Stimulated activated CD8-positive, alpha-beta memory T cell treated with anti-CD3 and anti-CD28 coated beads, Interleukin-15, amount 100 ng/mL, for 48 hours (primary cell): ENCODE measurements around the gene CHCHD3.

Source experiments
- DNase-seq, 2 donors: peaks; one replicate each; pipeline ENCODE4 v3.0.0-alpha.2; 2020; ENCODE audit warnings: low read depth in 2 of 2

Gene CHCHD3

DNA sequence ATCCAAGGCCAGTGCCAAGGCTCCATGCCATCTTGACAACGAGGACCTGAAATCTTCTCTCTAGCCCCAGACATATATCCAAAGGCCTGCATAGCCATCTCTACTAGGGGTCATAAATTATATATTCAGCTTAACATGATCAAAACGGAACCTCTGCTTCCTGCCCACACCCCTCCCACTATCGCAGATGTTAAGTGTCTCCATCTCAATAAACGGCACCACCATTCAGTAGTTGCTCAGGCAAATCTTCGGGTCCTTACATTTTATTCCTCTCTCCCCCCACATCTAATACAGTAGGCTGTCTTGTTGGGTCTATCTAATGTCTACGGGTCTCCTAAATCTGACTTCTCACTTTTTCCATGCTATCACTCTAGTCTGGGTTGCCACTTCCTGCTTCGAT is 304.5 kb downstream of the CHCHD3 start:
- no peak for DNase-seq

DNA sequence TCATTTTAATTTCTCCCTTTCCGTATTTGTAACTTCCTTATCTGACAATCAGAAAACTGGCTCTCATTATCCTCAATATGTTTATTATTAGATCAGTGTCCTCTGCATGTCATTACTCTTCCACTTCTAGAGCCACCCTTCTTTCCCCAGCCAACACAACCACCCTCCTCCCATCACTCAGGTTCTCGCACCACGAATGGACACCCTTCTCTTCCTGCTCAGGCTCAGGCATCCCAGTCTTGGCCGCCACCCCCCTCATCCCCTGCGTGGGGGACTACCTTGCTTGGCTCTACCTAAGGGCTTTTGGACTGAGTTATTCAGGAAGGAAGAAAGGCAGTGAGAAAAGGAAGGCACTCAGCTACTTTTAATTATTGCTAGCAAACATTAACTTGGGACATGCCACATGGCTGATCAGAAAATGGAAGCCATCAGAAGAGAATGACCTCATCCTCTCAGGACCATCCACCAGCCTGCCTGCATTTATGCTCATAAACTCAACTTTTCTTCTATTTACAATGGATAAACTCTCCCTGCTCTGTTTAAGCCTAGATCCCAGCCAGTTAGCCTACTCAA is 305.8 kb downstream of the CHCHD3 start:
- DNase-seq = no peak

DNA sequence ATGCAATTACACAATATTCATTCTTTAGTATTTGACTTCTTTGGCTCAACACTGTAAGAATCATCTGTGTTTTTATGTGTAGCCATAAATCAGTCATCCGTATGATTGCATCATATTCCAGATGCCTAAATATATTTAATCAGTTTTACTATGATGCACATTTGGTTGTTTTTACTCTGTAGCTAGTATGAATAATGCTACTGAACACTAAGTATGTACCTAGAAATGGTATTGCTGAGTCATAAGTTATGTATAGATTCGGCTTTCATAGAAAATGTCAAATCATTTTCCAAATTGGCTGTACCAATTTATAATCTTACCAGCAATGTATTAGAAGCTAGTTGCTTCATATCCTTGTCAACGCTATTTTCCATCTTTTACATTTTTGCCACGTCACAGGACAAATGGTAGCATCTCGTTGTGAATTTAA is 308.3 kb downstream of the CHCHD3 start:
- DNase-seq = no peak

DNA sequence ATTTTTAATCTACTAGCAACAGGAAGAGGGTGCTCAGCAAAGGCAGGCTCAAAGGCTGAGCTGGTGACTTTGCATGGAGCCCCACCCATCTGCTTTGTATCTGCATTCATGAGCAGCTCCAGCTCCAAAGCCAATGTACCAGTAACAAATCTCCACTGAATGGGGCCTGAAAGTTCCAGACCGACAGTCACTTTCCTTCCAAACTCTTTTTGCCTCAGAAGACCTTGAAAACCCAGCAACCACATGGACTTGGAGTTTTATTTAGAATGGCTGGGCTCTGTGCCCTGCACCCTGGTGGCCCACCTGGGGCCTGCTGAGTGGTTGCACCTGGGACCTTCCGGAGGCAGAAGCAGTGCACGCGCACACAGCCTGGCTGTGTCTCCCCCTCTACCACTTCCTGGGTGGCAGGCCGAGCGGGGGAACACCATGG is 310.6 kb downstream of the CHCHD3 start:
- DNase-seq = peak in 1 of 2 donors; percentile 6

DNA sequence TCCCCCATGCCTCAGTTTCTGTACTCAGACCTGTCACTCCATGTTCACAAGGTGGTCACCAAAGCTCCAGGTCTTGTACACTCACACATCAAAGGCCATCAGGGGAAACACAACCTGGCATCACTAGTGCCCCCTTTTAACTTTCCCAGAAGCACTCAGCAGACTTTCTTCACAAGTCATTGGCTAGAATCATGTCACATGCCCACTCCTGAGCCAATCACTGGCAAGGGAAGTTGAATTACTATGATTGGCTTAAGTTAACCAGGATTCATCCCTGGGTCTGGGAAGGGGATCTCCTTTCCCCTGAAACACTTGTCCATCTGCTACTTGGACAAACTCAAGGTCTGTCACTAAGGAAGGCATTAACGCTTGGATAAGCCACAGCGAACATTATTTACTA is 311.8 kb downstream of the CHCHD3 start:
- no peak for DNase-seq

DNA sequence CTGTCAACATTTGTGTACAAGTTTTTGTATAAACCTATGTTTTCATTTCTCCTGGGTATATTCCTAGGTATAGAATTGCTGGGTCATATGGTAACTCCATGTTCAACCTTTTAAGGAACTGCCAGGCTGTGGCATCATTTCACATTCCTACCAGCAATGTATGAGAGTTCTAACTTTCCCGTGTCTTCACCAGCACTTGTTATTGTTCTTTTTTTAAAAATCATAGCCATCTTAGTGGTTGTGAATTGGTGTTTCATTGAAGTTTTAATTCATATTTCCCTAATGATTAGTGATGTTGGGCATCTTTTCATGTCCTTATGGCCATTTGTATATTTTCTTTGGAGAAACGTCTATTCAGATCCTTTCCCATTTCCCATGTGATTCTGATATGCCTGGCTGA is 312.6 kb downstream of the CHCHD3 start:
- no peak for DNase-seq

DNA sequence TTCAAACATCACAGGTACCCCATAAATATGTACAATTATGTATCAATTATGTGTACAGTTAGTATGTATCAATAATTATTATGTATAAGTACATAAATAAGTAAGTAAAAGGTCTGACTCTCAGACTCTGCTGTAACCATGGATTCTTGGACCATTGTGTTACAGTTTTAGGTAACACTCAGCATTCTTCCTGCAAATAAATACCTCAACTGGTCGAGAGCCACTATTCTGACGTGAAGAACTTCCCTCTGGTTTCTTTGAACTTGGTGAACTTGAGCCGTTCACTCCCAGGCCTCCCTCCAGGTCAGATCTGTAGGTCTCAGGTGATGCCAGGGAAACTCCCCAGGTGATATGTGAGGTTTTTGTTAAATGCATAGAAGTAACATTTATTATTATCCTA is 313.8 kb downstream of the CHCHD3 start:
- DNase-seq = no peak

DNA sequence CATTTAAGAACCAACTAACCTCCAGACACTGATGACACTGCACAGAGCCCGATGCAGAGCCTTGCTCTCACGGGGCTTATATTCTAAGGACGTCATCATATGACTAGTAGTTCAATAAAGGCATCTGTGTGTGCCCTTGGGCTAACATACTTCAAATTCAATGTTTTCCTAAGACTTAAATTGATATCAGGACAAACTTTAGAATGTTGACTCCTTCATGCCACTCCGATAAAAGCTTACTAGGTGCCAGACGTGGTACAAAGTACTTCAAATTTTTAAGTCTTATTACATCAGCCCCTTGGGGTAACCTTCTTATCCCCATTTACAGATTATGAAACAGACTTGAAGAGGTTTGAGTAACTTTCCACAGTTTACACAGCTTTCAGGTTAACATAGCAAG is 314.5 kb downstream of the CHCHD3 start:
- DNase-seq = no peak

DNA sequence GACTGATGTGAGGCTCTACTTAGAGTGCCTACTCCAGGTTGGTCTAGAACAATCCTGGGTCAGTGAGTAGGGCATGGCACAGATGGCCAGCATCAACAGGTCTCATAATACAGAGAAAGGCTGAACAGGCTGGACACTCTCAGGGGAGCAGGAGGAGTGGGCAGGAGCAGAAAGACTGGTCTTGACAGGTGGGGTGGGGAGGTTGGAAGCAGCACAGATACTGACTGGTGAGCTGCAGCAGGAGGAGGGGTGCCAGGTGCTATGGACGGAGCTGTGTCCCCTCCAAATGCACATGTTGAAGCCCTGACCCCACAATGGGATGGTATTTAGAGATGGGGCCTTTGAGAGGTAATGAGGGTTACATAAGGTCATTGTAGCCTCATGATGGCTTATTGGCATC is 315.2 kb downstream of the CHCHD3 start:
- DNase-seq = no peak

DNA sequence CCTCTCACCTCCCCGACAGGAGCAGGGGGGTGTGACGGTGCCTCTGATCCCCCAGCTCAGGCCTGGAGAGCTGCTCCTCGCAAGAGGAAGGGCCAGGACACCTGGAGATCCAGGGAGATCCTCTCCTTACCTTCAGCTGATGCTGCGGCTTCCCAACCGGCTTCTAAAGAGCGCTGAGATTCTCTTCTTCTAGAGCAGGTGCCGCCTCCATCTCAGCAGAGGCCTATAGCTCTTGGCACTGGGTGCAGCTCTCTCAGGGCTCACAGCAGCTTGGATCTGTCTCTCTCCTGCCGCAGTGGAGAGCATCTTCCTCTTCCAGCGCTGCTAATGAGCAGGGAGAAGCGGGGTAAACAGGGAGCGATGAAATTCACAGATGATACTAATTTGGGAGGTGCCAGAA is 316.0 kb downstream of the CHCHD3 start:
- no peak for DNase-seq

DNA sequence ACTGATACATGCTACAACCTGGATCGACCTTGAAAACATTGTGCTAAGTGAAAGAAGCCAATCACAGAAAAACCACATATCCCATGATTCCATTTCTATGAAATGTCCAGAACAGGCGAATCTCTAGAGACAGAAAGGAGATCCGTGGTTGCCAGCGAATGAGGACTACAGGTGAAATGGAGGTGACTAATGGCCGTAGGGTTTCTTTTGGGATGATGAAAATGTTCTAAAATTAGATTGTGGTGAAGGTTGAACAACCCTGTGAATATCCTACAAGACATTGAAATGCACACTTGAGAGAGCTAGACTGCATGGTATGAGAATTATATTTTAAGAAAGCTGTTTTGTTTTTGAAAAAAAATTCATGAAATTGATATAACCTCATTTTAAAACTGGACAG is 317.1 kb downstream of the CHCHD3 start:
- no peak for DNase-seq

DNA sequence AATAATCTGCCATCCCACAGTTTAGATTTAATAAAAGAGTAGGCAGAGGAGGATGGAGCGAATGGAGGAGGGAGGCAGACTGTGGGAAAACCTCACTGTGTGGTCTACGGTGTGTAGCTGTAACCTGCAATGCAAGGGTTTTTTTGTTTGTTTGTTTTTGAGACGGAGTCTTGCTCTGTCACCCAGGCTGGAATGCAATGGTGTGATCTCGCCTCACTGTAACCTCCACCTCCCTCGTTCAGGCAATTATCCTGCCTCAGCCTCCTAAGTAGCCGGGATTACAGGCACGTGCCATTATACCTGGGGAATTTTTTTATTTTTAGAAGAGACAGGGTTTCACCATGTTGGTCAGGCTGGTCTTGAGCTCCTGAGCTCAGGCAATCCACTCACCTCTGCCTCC is 321.0 kb downstream of the CHCHD3 start:
- DNase-seq = no peak

DNA sequence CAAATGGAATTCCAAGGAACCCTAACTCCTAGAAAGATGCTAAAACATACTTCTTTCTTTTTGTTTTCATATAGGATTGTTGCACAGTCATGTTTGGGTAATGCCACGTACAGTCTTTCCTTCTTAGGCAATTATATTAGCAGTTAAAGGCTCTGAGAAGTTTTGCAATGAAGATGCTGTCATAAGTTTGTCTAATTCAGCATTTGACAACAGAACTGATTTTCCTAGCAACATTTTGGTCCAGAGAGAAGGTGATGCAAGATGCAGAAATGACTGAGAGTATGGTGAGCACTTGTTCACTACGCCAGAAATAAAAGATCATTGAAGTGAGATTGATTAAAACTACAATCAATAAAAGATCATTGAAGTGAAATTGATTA is 321.7 kb downstream of the CHCHD3 start:
- no peak for DNase-seq

DNA sequence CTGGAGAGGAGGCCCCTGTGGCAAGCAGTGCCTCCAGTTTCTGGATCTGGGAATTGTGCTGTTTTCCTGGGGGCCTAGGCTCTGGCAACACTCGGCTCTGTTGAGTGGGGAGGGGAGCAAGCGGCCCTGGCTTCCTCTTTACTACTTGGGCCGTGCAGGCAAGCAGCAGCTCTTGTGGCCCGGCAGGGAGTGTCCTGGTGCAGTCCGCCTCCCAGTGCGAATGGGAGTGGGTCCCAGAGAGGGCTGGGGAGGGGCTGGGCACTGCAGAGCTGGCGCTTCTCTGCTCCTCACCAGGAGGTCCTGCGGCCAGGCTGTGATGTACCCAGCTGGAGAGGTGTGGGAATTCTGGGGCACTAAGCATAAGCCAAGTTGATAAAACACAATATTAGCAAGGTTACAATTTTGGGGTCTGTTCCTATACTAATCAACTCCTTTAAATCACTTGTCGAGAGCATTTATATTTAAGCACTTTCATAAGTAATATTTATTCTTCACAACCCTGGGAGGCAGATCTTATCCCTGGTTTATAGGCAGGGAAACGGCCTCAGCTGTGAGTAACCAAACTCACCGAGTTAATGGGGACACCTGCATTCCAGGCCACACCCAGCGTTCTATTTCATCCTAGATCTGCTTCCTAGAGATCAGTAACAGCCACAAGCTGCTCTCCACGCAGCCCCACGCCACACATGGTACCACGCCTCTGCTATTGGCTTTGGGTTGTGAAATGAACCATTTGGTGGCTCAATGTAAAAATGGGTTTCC is 322.2 kb downstream of the CHCHD3 start:
- no peak for DNase-seq

DNA sequence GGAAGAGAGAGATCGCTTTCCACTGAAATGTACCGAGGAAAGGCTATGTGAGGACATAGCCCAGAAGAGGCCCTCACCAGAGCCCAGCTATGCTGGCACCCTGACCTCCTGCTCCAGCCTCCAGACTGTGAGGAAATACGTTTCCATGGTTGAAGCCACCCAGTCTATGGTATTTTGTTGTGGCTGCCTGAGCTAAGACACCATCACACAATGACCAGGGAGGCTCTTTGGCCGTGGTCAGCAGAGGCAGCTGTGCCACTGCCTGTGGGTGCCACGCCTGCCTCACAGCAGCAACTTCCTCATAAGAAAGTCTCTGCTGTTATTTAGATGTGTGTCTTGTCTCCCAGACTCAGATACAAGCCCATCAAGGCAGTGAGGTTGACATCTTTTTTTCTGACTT is 322.9 kb downstream of the CHCHD3 start:
- DNase-seq = no peak

DNA sequence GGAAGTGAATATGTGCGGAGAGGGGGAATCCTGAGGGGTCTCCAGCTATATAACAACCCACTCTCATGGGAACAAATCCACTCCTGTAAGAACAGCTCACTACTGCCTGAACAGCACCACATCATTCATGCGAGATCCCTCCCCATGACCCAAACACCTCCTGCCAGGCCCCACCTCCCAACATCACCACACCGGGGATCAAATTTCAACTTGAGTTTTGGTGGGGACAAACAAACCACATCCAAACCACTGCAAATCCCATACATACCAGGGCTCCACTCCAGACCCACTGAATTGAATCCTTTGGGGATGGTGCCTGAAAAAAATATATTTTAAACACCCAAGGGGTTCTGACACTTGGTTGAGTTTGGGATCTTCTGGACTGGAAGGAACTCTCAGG is 324.1 kb downstream of the CHCHD3 start:
- no peak for DNase-seq

DNA sequence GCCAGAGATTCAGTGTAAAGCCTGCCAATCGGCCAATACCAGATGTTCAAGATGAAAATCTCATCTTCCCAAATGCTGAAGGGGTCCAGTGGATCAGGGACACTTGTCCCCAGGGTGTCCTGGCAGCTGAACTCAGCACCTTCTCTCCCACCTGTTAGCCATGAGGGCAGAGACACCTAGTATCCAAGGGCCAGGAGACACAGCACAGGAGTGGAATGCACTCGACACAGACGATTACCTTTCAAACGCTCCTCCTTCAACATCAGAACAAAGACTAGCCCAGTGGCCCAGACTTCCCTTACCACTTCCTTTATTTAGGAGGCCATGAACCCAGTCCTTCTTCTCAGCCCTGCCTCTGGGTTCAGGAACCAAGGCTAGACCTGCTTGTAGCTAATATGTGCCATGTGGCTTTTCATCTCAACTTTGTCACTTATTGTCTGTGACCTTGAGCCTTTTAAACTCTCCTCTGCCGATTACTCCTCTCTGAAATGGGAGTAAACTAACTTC is 325.4 kb downstream of the CHCHD3 start:
- DNase-seq = no peak

DNA sequence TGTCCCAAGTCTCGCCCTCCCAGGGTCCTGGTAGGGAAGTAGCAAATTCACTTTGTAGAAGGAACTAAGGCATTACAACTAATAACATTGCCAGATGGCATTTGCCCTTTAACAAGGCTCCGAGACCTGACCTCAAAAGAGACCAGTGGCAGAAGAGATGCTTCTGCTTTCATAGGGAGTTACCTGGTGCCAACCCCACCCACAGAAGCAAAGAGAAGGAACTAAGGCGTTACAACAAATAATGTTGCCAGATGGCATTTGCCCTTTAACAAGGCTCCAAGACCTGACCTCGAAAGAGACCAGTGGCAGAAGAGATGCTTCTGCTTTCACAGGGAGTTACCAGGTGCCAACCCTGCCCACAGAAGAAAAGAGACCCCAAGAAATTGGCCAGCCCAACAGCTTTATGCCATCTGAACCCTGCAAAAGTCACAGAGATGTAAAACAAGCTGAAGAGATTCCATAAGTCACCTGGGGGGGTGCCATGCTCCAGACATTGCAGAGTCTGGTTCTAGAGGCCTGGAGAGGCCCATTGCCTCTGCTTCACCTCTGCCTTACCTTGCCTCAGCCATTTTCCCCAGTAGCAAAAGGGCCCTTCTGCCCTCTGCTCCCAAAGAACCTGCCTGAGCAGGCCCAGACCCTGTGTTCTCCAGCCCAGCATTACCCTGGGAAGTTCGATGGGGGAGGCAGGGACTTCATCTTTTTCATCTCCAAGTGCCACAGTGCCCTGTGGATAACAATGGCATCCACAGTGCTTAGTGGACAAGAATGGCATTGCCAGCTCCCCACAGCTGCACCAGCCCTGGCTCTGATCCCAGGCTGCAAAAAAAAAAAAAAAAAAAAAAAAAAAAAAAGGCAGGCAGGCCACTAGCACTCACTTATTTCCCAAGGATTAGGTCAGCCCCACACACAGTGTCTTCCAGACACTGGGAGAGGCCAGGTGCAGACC is 326.1 kb downstream of the CHCHD3 start:
- no peak for DNase-seq

DNA sequence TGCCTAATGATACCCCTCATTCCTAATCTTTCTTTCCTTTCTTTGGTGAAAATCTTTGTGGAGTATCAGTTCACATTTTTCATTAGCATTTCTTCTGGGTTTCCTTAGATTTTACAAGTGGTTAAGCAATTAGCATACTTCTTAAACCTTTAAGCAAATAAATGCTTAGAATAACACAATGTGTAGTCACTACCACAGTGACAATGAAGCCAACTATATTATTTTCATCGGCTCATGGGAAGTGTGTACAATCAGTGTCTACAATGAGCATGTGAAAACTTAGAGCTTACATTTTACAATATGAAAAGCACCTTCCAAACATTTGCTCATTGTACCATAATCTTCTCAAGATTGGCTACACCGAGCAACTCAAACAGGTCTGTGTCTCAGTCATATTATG is 329.5 kb downstream of the CHCHD3 start:
- no peak for DNase-seq

DNA sequence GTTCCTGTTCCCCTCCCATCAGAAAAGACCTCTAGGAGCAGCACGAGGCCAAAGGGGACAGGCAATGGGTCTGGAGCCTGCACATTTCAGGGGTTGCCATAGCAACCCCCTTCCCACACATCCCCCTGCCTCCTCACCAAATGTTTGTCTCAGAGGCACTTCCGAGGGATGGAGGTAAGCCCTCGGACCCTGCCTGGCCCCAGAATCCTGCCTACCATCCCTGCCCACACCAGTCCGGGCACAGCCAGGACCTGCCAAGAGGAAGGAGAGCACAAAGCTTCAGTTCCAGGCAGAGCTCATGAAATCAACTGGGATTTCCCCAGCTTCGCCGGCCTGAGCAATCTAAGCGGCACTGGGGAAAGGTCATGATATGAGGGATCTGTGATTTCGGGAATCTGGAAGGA is 330.6 kb downstream of the CHCHD3 start:
- DNase-seq = no peak

DNA sequence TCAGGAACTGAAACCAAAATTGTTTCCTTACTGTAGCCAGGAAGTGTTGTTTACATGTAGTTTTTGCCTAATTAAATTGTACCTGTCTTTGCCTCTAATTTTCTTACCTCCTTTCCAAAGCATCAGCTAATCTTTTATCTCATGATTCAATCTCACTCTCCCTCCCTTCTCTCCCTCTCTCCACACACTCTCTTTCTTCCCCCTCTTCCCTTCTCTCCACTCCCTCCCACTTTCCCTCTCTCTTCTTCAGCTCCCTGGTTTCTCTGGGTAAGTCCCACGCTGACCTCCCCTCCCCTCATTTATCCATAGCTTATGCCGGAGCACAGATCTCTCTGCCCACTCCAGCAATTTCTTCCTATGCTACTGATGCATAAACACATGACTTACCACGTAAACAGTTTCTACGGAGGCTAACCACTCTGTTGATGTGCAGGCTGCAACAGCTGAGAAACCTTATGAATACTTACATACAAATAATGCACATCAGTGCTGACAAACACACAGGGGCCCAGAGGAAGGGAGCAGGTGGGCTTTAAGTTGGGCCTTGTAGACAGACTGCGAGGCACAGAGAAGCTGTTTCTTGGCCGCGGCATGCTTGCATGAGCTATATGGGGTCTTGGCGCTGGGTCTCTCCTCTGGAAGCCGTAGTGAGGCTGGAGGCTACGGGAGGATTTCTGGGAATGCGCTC is 331.2 kb downstream of the CHCHD3 start:
- DNase-seq = no peak

DNA sequence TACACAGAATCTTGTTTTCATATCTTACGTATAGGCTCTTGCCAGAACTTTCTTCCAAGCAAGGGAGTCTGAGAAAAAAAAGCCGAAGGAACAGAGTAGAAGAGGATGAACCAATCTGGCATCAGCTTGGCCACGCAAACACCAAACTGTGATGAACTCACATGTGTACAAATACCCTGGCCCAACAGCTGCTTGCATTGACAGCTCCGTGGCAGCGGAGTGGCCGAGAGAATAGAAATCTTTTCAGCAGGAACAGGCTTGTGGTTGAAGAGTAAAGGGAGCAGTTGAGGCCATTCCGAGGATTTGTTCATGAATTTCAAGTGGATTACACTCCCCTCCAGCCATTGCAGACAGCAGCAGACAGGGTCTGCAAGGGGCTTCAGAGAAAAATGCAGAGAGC is 331.8 kb downstream of the CHCHD3 start:
- DNase-seq = no peak
